AG04450 (cell line): Measurements from ENCODE around the gene CD180. TPM values are rescaled to one million over a fixed set of nuclear protein-coding genes. Genes with fewer than 3 reads are reported as not detected.
"Not testable (repeated sequence)": the region's sequence is repeated elsewhere in the genome, so short reads cannot be mapped to it uniquely, and the experiment has no call there.

Source experiments
- CTCF ChIA-PET: fragments of 300-600, 350-600 bp; formaldehyde crosslinking; extraction: SDS; loops from one replicate; lab custom pipeline; 2022; ENCODE audit warnings: antibody characterized with exemption, inconsistent platforms; lab: Charles Lee
- POLR2A ChIA-PET: fragments of 350-600 bp; formaldehyde crosslinking; extraction: SDS; loops from one replicate; lab custom pipeline; 2021; ENCODE audit warnings: antibody characterized with exemption, inconsistent platforms; lab: Yijun Ruan, JAX
- DNase-seq: peaks from one replicate; pipeline ENCODE4 v3.0.0-alpha.2; 2011; ENCODE audit warnings: low read depth, low spot score
- H3K27ac ChIP-seq: one replicate; pipeline ENCODE4 v1.5.1; 2012; ENCODE audit warnings: low read depth, low read length, control low read depth
- H3K27me3 ChIP-seq: one replicate; pipeline ENCODE4 v1.6.0; 2012; ENCODE audit warnings: low read length; ENCODE audit not compliant: control insufficient read depth, insufficient read depth
- H3K4me3 ChIP-seq: 2 replicates; pipeline ENCODE4 v1.5.1; 2011; ENCODE audit warnings: mild to moderate bottlenecking, low read depth, low read length, control low read depth
- H3K9me3 ChIP-seq: 2 replicates; pipeline ENCODE4 v1.5.1; 2012; ENCODE audit warnings: low read length; ENCODE audit not compliant: control insufficient read depth, insufficient read depth
- polyA plus RNA-seq: library from polyadenylated mRNA; depleted of rRNA; stranded (reverse); fragments of >200 nt; gene quantifications from 2 replicates; pipeline ENCODE4 v1.2.3, GENCODE V29; 2011
- TF ChIP-seq, protein P1 (sequence below): IDR thresholded peaks from 2 replicates; pipeline ENCODE4 v1.5.1; 2011; ENCODE audit warnings: low read depth, low read length, control low read depth, inconsistent platforms

Gene CD180
- polyA plus RNA-seq, 1 experiment = not detected

DNA sequence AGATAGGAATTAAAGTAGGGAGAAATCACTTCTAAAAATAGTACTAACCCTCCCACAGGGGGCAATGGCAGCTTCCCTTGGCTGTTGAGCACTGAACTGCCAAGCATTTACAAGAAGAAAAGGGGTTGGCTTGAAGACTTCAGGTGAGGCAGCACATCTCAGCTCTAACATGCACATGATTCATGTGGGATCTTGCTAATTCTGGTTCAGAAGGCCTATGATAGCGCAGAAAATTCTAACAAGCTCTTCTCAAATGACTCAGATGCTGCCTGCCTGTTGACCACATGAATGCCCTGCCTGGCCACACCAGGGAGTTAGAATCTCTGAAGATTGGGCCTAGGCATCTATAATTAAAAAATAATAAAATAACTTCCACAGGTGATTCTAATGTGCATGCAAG is 22.6 kb downstream of the CD180 start:
- POLR2A ChIA-PET = no interaction called here
- TF ChIP-seq, protein P1, sequence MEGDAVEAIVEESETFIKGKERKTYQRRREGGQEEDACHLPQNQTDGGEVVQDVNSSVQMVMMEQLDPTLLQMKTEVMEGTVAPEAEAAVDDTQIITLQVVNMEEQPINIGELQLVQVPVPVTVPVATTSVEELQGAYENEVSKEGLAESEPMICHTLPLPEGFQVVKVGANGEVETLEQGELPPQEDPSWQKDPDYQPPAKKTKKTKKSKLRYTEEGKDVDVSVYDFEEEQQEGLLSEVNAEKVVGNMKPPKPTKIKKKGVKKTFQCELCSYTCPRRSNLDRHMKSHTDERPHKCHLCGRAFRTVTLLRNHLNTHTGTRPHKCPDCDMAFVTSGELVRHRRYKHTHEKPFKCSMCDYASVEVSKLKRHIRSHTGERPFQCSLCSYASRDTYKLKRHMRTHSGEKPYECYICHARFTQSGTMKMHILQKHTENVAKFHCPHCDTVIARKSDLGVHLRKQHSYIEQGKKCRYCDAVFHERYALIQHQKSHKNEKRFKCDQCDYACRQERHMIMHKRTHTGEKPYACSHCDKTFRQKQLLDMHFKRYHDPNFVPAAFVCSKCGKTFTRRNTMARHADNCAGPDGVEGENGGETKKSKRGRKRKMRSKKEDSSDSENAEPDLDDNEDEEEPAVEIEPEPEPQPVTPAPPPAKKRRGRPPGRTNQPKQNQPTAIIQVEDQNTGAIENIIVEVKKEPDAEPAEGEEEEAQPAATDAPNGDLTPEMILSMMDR = no peak

DNA sequence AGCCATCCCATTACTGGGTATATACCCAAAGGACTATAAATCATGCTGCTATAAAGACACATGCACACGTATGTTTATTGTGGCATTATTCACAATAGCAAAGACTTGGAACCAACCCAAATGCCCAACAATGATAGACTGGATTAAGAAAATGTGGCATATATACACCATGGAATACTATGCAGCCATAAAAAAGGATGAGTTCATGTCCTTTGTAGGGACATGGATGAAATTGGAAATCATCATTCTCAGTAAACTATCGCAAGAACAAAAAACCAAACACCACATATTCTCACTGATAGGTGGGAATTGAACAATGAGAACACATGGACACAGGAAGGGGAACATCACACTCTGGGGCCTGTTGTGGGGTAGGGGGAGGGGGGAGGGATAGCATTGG is 23.2 kb downstream of the CD180 start:
- CTCF ChIA-PET, H3K27ac ChIP-seq, H3K4me3 ChIP-seq, DNase-seq, POLR2A ChIA-PET, H3K27me3 ChIP-seq, H3K9me3 ChIP-seq: not testable (repeated sequence)

More for the DNA sequence above, 22.6 kb downstream of the CD180 start:
- Histone ChIP-seq H3K27me3 (no peaks in the 10 kb centered on the region), H3K27ac (no peak overlapping the region), H3K9me3 (no peaks in the 10 kb centered on the region), H3K4me3 (no peak overlapping the region)
- DNase-seq = no peak
- CTCF ChIA-PET = interaction anchor here (2.0 kb wide), 1 partner anchor 35 kb away, joined by 5 read pairs; no protein-coding TSS in a partner anchor

DNA sequence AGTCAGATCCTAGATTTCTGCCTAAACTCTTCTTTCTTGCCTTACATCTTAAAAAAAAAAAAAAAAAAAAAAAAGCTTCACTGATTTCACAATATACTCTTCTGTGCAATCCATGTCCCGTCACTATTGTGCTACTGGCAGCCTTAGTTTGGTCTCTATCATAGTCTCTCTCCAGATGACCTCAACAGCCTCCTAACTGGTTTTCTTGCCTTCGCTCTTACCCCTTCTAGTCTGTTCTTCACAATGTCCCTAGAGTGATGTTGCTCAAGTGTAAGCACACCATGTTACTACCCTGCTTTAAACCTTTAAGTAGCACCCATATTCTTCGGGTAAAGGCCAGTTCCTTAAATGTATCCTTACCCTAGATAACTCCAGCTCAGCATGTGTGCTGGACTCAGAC is 25.8 kb downstream of the CD180 start:
- CTCF ChIA-PET = interaction anchor here (0.6 to 2.9 kb wide), 3 partner anchors 38 to 132 kb away, joined by 3 to 16 read pairs (median 3); no protein-coding TSS in a partner anchor
- Histone ChIP-seq H3K9me3 (no peaks in the 10 kb centered on the region; the same call in 1 of the 2 replicates), H3K27me3 (no peaks in the 10 kb centered on the region), H3K27ac (no peak overlapping the region), H3K4me3 (no peak overlapping the region)
- TF ChIP-seq, protein P1 = no peak
- POLR2A ChIA-PET = no interaction called here
- DNase-seq = no peak

DNA sequence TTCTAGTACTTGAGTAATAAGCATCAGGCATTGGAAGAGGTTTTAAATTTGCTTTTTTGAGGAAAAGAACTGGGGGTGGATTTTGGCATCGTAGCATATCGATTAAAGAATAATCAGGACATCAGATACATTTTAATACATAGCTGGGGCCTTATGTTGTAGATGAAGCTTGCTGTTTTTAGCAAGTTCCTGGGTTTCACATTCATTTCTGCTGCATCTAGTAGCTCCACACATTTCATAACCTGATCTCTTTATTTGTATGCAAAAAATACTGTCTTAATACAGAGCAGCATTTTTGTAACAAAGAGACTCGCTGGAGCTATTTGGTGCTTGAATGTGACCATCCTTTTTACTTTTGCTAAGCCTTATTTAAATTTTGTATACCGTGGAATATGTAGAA is 28.5 kb downstream of the CD180 start:
- Histone ChIP-seq H3K4me3 (no peak overlapping the region), H3K9me3 (peaks cover 3% of the 10 kb centered on the region; the same call in 1 of the 2 replicates), H3K27ac (no peak overlapping the region), H3K27me3 (no peaks in the 10 kb centered on the region)
- CTCF ChIA-PET = interaction anchor here (0.5 to 6.2 kb wide), 7 partner anchors 11 to 1085 kb away, joined by 3 to 73 read pairs (median 3); no protein-coding TSS in a partner anchor
- TF ChIP-seq, protein P1 = no peak
- POLR2A ChIA-PET = no interaction called here
- DNase-seq = no peak

DNA sequence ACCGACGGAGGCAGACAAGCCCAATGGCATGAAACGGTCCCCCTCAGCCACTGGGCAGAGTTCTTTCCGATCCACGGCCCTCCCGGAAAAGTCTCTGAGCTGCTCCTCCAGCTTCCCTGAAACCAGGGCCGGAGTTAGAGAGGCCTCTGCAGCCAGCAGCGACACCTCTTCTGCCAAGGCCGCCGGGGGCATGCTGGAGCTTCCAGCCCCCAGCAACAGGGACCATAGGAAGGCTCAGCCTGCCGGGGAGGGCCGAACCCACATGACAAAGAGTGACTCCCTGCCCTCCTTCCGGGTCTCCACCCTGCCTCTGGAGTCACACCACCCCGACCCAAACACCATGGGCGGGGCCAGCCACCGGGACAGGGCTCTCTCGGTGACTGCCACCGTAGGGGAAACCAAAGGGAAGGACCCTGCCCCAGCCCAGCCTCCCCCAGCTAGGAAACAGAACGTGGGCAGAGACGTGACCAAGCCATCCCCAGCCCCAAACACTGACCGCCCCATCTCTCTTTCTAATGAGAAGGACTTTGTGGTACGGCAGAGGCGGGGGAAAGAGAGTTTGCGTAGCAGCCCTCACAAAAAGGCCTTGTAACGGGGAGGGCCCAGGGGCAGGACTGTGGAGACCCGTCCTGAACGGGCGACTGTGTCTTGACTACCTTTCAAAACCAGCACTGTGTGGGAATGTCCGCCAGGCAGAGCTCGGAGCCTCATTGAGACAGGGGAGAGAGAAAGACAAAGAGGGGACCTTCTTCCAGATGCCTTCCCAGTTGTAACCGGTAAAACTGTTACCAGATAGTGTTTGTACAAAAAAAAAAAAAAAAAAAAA is 29.9 kb downstream of the CD180 start:
- TF ChIP-seq, protein P1 = no peak
- H3K9me3 ChIP-seq = peaks cover 3% of the 10 kb centered on the region; the same call in 1 of the 2 replicates
- POLR2A ChIA-PET = no interaction called here
- CTCF ChIA-PET = interaction anchor here (0.7 to 6.2 kb wide), 27 partner anchors 9 to 1106 kb away, joined by 3 to 73 read pairs (median 4); no protein-coding TSS in a partner anchor
- H3K4me3 ChIP-seq = no peak overlapping the region
- H3K27me3 ChIP-seq = no peaks in the 10 kb centered on the region
- no peak for DNase-seq
- H3K27ac ChIP-seq = no peak overlapping the region
